Activated CD4-positive, alpha-beta T cell treated with anti-CD3 and anti-CD28 coated beads, Interleukin-2, amount 10 ng/mL, durations not matched to agents 7 days and 5 days (primary cell): ENCODE results near the gene MBD3L2B. TPM values are rescaled to one million over a fixed set of nuclear protein-coding genes. Genes with fewer than 3 reads are reported as not detected.

Experiments used
- CTCF ChIA-PET: fragments of 350-600 bp; sonication (Branson Sonifier 250); formaldehyde crosslinking; loops from one replicate; lab custom pipeline; 2021; ENCODE audit warnings: antibody characterized with exemption; lab: Charles Lee
- POLR2A ChIA-PET: fragments of 350-600 bp; sonication (Branson Sonifier 250); formaldehyde crosslinking; loops from one replicate; lab custom pipeline; 2021; ENCODE audit warnings: antibody characterized with exemption; lab: Charles Lee
- DNase-seq: peaks from one replicate; pipeline ENCODE4 v3.0.0-alpha.2; 2020
- H3K27ac Mint-ChIP-seq: one replicate; pipeline ENCODE4 v1.8.0; 2021; ENCODE audit warnings: mild to moderate bottlenecking, moderate library complexity, mixed read lengths
- H3K27me3 Mint-ChIP-seq: one replicate; pipeline ENCODE4 v1.8.0; 2021; ENCODE audit warnings: mixed read lengths
- H3K36me3 Mint-ChIP-seq: one replicate; pipeline ENCODE4 v1.8.0; 2021; ENCODE audit warnings: low read depth, mixed read lengths
- H3K4me1 Mint-ChIP-seq: one replicate; pipeline ENCODE4 v1.8.0; 2021; ENCODE audit warnings: mixed read lengths
- H3K4me3 Mint-ChIP-seq: one replicate; pipeline ENCODE4 v1.8.0; 2021; ENCODE audit warnings: mild to moderate bottlenecking, moderate library complexity, mixed read lengths
- H3K9me3 Mint-ChIP-seq: one replicate; pipeline ENCODE4 v1.8.0; 2021; ENCODE audit warnings: mixed read lengths
- total RNA-seq, 2 experiments: library from RNA; stranded (reverse); gene quantifications; one replicate each; pipeline ENCODE4 v1.2.3, GENCODE V29; 2021

MBD3L2B gene
- total RNA-seq, 2 experiments from 2014 or later, result not detected

- CTCF ChIA-PET, result interaction anchor here (0.6 kb wide), 1 partner anchor 33 kb away, joined by 4 read pairs; no protein-coding TSS in a partner anchor
- no peak overlapping the region for H3K4me3 Mint-ChIP-seq
- peaks cover 20% of the 10 kb centered on the region for H3K4me1 Mint-ChIP-seq
- peaks cover 7% of the 10 kb centered on the region for H3K9me3 Mint-ChIP-seq
- DNase-seq, result peak; percentile 27
- POLR2A ChIA-PET, result no interaction called here
- no peaks in the 10 kb centered on the region for H3K27me3 Mint-ChIP-seq
- no peak overlapping the region for H3K27ac Mint-ChIP-seq
- no peaks in the 10 kb centered on the region for H3K36me3 Mint-ChIP-seq
Measured at GRCh38 chr19:7004313-7004931, 16.8 kb downstream of the MBD3L2B start.

GRCh38 chr19:7000816-7001215 lies 20.4 kb downstream of the MBD3L2B start:
- no peak overlapping the region for H3K27ac Mint-ChIP-seq
- H3K27me3 Mint-ChIP-seq, result no peaks in the 10 kb centered on the region
- no peak for DNase-seq
- CTCF ChIA-PET, result no interaction called here
- H3K4me1 Mint-ChIP-seq, result peaks cover 12% of the 10 kb centered on the region
- H3K4me3 Mint-ChIP-seq, result no peak overlapping the region
- H3K36me3 Mint-ChIP-seq, result peaks cover 2% of the 10 kb centered on the region
- POLR2A ChIA-PET, result no interaction called here
- H3K9me3 Mint-ChIP-seq, result peaks cover 8% of the 10 kb centered on the region

- H3K36me3 Mint-ChIP-seq, result peaks cover 4% of the 10 kb centered on the region
- no peak overlapping the region for H3K4me3 Mint-ChIP-seq
- no peaks in the 10 kb centered on the region for H3K27me3 Mint-ChIP-seq
- CTCF ChIA-PET, result interaction anchor here (0.6 kb wide), 1 partner anchor 637 kb away, joined by 4 read pairs; no protein-coding TSS in a partner anchor
- H3K9me3 Mint-ChIP-seq, result peaks cover 10% of the 10 kb centered on the region
- H3K4me1 Mint-ChIP-seq, result peaks cover 12% of the 10 kb centered on the region
- no peak overlapping the region for H3K27ac Mint-ChIP-seq
- DNase-seq, result no peak
- POLR2A ChIA-PET, result no interaction called here
Measured at GRCh38 chr19:7000333-7000732, 20.9 kb downstream of the MBD3L2B start.

GRCh38 chr19:6999933-7000332 lies 21.3 kb downstream of the MBD3L2B start:
- H3K27me3 Mint-ChIP-seq, result no peaks in the 10 kb centered on the region
- ChIA-PET CTCF (interaction anchor here (0.6 to 0.8 kb wide), 2 partner anchors 10 to 636 kb away, joined by 3 to 4 read pairs; no protein-coding TSS in a partner anchor), POLR2A (no interaction called here)
- H3K27ac Mint-ChIP-seq, result no peak overlapping the region
- DNase-seq, result no peak
- no peak overlapping the region for H3K4me3 Mint-ChIP-seq
- H3K4me1 Mint-ChIP-seq, result peaks cover 12% of the 10 kb centered on the region
- H3K9me3 Mint-ChIP-seq, result peaks cover 14% of the 10 kb centered on the region
- H3K36me3 Mint-ChIP-seq, result peaks cover 8% of the 10 kb centered on the region

GRCh38 chr19:6997679-6998445 lies 23.4 kb downstream of the MBD3L2B start:
- CTCF ChIA-PET, result no interaction called here
- Mint-ChIP-seq H3K27me3 (no peaks in the 10 kb centered on the region), H3K4me1 (peaks cover 8% of the 10 kb centered on the region), H3K27ac (peak overlapping the region; percentile 3), H3K4me3 (peak overlapping the region; percentile 21), H3K9me3 (peaks cover 17% of the 10 kb centered on the region), H3K36me3 (peaks cover 9% of the 10 kb centered on the region)
- no peak for DNase-seq
- POLR2A ChIA-PET, result no interaction called here

GRCh38 chr19:6996810-6997209 lies 24.4 kb downstream of the MBD3L2B start:
- Mint-ChIP-seq H3K36me3 (peaks cover 9% of the 10 kb centered on the region), H3K27me3 (no peaks in the 10 kb centered on the region), H3K4me3 (no peak overlapping the region), H3K4me1 (peaks cover 8% of the 10 kb centered on the region), H3K9me3 (peaks cover 17% of the 10 kb centered on the region), H3K27ac (no peak overlapping the region)
- no peak for DNase-seq
- ChIA-PET POLR2A (no interaction called here), CTCF (interaction anchor here (0.6 kb wide), 1 partner anchor 730 kb away, joined by 3 read pairs; no protein-coding TSS in a partner anchor)

GRCh38 chr19:6995054-6995453 lies 26.2 kb downstream of the MBD3L2B start:
- ChIA-PET CTCF (no interaction called here), POLR2A (no interaction called here)
- peaks cover 8% of the 10 kb centered on the region for H3K4me1 Mint-ChIP-seq
- H3K27ac Mint-ChIP-seq, result no peak overlapping the region
- H3K27me3 Mint-ChIP-seq, result no peaks in the 10 kb centered on the region
- peaks cover 9% of the 10 kb centered on the region for H3K36me3 Mint-ChIP-seq
- DNase-seq, result no peak
- peaks cover 17% of the 10 kb centered on the region for H3K9me3 Mint-ChIP-seq
- H3K4me3 Mint-ChIP-seq, result no peak overlapping the region

DNA sequence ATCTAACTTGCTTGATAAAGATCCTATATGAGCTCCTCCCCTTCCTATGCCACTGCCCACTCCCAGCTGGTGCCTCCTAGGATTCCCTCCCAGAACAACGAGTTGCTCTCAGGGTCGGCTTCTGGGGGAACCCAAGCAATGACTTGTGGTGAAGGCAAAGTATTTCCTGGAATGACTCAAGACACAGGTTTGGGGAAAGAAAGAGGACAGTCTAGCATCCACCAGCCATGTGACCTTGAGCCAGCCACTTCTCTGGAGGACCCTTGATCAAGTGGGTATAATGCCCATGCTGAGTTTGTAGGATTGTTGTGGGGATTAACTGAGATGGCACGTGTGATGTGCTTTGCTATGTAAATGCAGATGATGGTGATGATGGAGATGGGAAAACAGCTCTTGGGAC lies 33.0 kb downstream of the MBD3L2B start:
- Mint-ChIP-seq H3K4me1 (no peaks in the 10 kb centered on the region), H3K4me3 (no peak overlapping the region), H3K27me3 (no peaks in the 10 kb centered on the region), H3K36me3 (peaks cover 16% of the 10 kb centered on the region), H3K27ac (no peak overlapping the region), H3K9me3 (peaks cover 28% of the 10 kb centered on the region)
- ChIA-PET CTCF (interaction anchor here (0.5 to 0.7 kb wide), 2 partner anchors 14 to 531 kb away, joined by 3 read pairs; no protein-coding TSS in a partner anchor), POLR2A (no interaction called here)
- no peak for DNase-seq

- peaks cover 16% of the 10 kb centered on the region for H3K36me3 Mint-ChIP-seq
- no peak for DNase-seq
- peaks cover 31% of the 10 kb centered on the region for H3K9me3 Mint-ChIP-seq
- H3K27ac Mint-ChIP-seq, result no peak overlapping the region
- H3K4me1 Mint-ChIP-seq, result no peaks in the 10 kb centered on the region
- no peak overlapping the region for H3K4me3 Mint-ChIP-seq
- CTCF ChIA-PET, result interaction anchor here (0.5 to 0.7 kb wide), 2 partner anchors 14 to 531 kb away, joined by 3 read pairs; no protein-coding TSS in a partner anchor
- POLR2A ChIA-PET, result no interaction called here
- H3K27me3 Mint-ChIP-seq, result no peaks in the 10 kb centered on the region
Measured at GRCh38 chr19:6987850-6988249, 33.4 kb downstream of the MBD3L2B start.

- H3K27me3 Mint-ChIP-seq, result no peaks in the 10 kb centered on the region
- ChIA-PET POLR2A (no interaction called here), CTCF (no interaction called here)
- peaks cover 2% of the 10 kb centered on the region for H3K4me1 Mint-ChIP-seq
- H3K9me3 Mint-ChIP-seq, result peaks cover 41% of the 10 kb centered on the region
- H3K27ac Mint-ChIP-seq, result no peak overlapping the region
- no peak for DNase-seq
- H3K4me3 Mint-ChIP-seq, result no peak overlapping the region
- peaks cover 18% of the 10 kb centered on the region for H3K36me3 Mint-ChIP-seq
Measured at GRCh38 chr19:6983448-6983847, 37.8 kb downstream of the MBD3L2B start.

DNA sequence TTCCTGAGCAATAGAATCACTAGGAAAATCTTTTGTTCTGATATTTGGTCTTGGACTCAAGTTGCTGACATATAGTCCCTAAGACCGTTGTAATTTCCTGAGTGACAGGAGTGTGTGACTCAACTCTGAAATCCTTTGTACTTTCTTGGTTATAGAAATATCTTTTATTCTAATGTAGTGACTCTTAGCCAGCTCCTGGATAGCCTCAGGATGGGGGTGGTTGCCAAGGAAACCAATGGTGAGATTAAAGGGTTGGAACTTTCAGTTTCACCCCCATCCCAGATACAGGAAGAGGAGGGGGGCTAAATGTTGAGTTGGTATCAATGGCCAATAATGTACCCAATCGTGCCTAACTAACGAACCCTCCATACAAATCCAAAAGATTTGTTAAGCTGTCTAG lies 41.8 kb downstream of the MBD3L2B start:
- H3K27me3 Mint-ChIP-seq, result no peaks in the 10 kb centered on the region
- H3K9me3 Mint-ChIP-seq, result peaks cover 40% of the 10 kb centered on the region
- H3K4me1 Mint-ChIP-seq, result peaks cover 2% of the 10 kb centered on the region
- ChIA-PET CTCF (no interaction called here), POLR2A (no interaction called here)
- H3K4me3 Mint-ChIP-seq, result no peak overlapping the region
- H3K36me3 Mint-ChIP-seq, result peaks cover 22% of the 10 kb centered on the region
- no peak overlapping the region for H3K27ac Mint-ChIP-seq
- DNase-seq, result no peak

- no peak overlapping the region for H3K4me3 Mint-ChIP-seq
- ChIA-PET POLR2A (no interaction called here), CTCF (no interaction called here)
- no peak overlapping the region for H3K27ac Mint-ChIP-seq
- no peak for DNase-seq
- peaks cover 2% of the 10 kb centered on the region for H3K4me1 Mint-ChIP-seq
- H3K27me3 Mint-ChIP-seq, result no peaks in the 10 kb centered on the region
- H3K9me3 Mint-ChIP-seq, result peaks cover 22% of the 10 kb centered on the region
- H3K36me3 Mint-ChIP-seq, result peaks cover 19% of the 10 kb centered on the region
Measured at GRCh38 chr19:6976197-6976596, 45.0 kb downstream of the MBD3L2B start.

DNA sequence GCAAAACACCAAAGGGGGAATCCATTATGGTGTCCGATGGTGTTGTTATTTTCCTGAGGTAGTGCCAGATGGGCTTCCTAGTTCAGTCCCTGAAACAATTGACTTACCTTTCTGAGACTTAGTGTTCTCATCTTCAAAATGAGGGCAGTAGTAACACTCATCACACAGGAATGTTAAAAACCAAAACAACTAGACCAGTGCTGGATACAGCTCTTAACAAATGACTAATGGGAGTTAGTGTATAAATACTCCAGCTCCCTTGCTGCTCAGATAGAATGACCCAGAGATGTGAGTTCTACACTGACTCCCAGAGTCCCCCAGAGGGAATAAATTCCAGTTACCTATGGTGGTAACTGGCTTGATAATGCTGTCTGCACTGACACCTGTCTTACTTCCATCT lies 49.9 kb downstream of the MBD3L2B start:
- POLR2A ChIA-PET, result interaction anchor here (0.6 kb wide), 1 partner anchor 68 kb away, joined by 3 read pairs; no protein-coding TSS in a partner anchor
- Mint-ChIP-seq H3K27me3 (no peaks in the 10 kb centered on the region), H3K4me3 (no peak overlapping the region)

More for the DNA sequence above, 49.9 kb downstream of the MBD3L2B start:
- CTCF ChIA-PET, result interaction anchor here (0.6 kb wide), 1 partner anchor 33 kb away, joined by 4 read pairs; no protein-coding TSS in a partner anchor
- no peak overlapping the region for H3K27ac Mint-ChIP-seq
- peaks cover 7% of the 10 kb centered on the region for H3K4me1 Mint-ChIP-seq
- H3K36me3 Mint-ChIP-seq, result no peaks in the 10 kb centered on the region
- DNase-seq, result no peak
- peaks cover 2% of the 10 kb centered on the region for H3K9me3 Mint-ChIP-seq
